T follicular helper cell (primary cell): ENCODE measurements around the gene FBXO17.
"Not testable (repeated sequence)": the region's sequence is repeated elsewhere in the genome, so short reads cannot be mapped to it uniquely, and the experiment has no call there.

ENCODE experiments used
- DNase-seq: peaks from one replicate; pipeline ENCODE4 v3.0.0-alpha.2; 2020; ENCODE audit warnings: low read depth
- total RNA-seq, 2 experiments: gene quantifications; one replicate each; lab custom pipeline; 2026; lab: John Stamatoyannopoulos, UW

Gene FBXO17
- 0 reads per million in 2 experiments for total RNA-seq

GRCh38 chr19:38975214-38975860 lies at the start of gene FBXO17:
TSS of gene FBXO17 (minus strand) at chr19:38975742. CDS start at chr19:38950319, 25,423 bp downstream.
- DNase-seq = no peak

DNA sequence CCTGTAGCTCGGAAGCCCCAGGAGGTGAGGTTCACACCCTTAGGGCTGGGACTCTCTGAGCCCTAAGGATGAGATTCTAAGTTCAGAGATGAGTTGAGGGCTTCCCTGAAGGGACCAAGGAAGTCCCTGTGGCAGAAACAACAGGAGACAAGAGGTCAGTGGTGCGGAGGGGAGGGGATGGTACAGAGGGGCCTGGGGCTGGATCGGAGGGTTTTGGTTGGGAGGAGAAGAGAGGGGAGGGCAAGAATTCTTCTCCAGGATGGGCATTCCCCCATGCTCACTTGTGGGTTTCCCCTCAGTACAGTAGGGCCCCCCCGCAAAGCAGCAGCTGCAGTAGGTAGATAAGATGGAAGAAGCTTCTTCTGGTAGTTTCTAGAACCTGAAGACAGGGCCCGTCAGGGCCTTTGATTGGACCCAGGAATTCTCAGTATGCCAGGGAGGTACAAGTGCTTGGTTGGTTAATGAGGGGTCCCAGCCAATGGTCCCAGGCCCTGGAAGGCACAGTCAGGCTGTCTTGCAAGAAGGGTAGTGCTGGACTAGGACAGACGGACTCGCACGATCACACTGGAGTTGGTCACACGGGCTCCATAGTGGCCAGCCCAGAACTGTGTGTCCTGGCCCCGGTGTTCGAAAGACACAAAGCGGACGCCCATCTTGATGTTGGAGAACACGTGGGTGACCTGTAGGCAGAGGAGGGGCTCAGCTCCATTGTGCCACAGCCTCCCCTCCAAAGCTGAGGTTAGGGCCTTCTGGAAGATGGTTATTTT lies 49.5 kb upstream of the FBXO17 start:
- DNase-seq = no peak

DNA sequence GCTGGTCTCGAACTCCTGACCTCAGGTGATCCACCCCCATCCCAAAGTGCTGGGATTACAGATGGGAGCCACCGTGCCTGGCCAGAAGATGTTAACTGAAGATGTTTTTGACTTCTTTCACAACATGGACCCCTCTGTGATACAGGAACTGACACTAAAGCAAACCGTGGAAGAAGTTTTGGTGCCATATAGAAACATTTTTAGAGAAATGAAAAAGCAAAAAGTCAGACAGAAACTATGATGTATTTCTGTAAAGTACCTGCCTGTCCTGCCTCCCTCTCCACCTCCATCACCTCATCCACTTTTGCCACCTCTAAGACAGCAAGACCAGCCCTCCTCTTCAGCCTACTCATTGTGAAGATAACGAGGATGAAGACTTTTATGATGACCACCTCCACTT lies 45.5 kb upstream of the FBXO17 start:
- DNase-seq = no peak

- DNase-seq = no peak
Measured at GRCh38 chr19:39017646-39018045, 42.1 kb upstream of the FBXO17 start.

GRCh38 chr19:39017026-39017425 lies 41.5 kb upstream of the FBXO17 start:
- DNase-seq = no peak

DNA sequence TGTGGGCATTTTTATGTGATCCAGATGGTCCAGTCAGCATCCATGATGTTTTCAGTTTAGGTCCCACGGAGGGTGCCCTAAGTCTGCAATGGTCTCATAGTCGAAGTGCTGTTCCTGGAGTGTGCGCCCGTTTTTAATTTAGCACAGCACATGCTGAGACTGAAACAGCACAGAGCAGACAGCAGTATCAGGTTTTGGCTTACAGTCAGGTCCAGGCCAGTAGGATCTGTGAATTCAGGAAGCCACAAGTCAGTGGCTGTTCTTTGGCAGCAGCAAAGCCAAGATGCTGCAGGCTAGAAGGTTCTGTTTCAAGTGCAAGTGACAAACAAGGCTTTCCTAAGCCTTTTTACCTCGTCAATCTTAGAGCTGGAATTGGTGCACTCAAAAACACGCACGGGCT lies 38.5 kb upstream of the FBXO17 start:
- no peak for DNase-seq

GRCh38 chr19:39009001-39009400 lies 33.5 kb upstream of the FBXO17 start:
- no peak for DNase-seq

GRCh38 chr19:39008137-39008536 lies 32.6 kb upstream of the FBXO17 start:
- no peak for DNase-seq

GRCh38 chr19:39007096-39007495 lies 31.6 kb upstream of the FBXO17 start:
- no peak for DNase-seq

DNA sequence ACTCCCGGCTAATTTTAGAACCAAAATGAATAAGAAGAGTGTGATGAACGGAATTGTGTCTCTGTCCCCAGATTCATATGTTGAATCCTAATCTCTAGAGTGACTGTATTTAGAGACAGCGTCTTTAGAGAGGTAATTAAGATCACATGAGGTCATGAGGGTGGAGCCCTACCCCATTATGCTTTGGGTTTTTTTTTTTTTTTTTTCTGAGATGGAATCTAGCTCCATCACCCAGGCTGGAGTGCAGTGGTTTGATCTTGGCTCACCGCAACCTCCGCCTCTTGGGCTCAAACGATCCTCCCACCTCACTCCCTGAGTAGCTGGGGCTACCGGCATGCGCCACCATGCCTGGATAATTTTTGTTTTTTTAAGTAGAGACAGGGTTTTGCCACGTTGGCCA lies 28.9 kb upstream of the FBXO17 start:
- no peak for DNase-seq

DNA sequence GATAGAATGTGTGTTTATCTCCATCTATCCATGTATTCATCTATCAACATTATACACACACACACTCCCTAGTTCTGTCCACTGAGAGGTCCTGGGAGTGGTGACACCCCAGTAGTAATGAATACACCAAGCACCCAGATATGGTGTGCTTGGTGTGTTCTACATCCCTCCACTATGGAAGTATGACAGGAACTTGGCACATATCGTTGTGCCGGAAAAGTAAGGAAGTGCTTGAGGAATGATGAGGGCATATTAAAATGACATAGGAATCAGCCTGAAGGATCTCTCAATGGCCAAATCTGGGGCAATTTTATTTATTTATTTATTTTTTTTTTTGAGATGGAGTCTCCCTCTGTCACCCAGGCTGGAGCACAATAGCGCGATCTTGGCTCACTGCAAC lies 28.3 kb upstream of the FBXO17 start:
- no peak for DNase-seq

DNA sequence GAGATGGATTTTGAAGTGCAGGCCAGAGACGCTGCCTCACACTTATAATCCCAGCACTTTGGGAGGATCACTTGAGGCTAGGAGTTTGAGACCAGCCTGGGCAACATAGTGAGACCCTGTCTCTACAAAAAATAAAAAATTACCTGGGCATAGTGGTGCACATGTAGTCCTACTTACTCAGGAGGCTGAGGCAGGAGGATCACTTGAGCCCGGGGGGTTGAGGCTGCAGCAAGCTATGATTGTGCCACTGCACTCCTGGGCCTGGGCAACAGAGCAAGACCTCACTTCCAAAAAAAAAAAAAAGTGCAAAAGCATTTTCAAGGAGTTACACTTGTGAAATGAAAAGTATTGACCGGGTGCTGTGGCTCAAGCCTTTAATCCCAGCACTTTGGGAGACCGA lies 27.6 kb upstream of the FBXO17 start:
- DNase-seq = no peak

GRCh38 chr19:39001041-39001440 lies 25.5 kb upstream of the FBXO17 start:
- DNase-seq = no peak

GRCh38 chr19:38997576-38997975 lies 22.0 kb upstream of the FBXO17 start:
- not testable (repeated sequence) for DNase-seq

DNA sequence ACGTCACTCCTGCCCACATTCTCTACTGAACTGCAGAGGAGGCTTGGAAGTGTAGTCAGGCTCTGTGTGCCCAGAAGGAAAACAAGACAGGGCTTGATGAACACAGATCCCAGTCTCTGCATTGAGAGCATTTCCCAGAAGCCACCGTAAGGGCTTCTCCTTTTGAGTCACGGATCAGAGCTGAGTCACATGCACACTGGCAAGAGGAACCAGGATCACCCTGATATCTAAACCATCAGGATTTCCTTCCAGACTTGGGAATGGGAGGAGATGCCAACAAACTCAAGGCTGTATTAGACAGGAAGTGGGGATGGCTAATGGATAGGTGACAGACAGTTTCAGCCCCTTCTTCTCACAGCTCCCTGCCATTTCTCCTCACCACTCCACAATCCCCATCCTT lies 17.7 kb upstream of the FBXO17 start:
- DNase-seq = no peak

- DNase-seq = no peak
Measured at GRCh38 chr19:38990949-38991697, 15.6 kb upstream of the FBXO17 start.

DNA sequence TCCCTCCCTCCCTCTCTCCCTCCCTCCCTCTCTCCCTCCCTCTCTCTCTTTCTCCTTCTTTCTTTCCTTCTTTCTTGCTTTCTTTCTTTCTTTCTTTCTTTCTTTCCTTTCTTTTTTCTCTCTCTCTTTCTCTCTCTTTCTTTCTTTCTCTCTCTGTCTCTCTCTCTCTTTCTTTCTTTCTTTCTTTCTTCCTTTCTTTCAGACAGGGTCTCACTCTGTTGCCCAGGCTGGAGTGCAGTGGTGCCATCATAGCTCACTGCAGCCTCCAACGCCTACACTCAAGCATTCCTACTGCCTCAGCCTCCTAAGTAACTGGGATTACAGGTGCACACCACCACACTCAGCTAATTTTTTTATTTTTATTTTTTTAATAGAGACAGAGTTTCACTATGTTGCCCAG lies 14.1 kb upstream of the FBXO17 start:
- not testable (repeated sequence) for DNase-seq

DNA sequence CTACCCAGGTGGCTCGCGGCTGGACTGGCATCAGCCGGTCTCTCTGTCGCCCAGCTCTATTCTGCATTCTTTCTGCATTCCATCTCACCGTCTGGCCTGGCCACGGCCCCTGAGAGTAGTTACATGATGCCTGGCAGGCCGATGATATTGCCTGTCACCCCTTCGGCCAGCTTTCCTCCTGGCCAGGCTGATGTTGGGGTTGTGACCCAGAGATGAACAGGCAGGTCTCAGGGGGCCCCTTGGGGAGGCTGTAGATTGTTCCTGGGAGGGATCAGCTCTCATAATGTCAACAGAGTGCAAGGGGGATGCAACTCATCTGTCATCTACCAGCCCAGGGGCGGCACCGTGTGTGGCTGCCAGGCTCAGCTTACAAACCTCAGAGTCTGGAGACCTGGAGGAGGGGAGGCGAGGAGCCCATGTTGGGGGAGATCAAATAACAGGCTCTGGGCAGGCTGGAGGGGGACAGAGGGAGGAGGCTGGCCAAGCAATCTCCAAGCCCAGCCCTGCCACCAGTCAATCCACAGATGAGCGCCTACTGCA lies 13.6 kb upstream of the FBXO17 start:
- no peak for DNase-seq

DNA sequence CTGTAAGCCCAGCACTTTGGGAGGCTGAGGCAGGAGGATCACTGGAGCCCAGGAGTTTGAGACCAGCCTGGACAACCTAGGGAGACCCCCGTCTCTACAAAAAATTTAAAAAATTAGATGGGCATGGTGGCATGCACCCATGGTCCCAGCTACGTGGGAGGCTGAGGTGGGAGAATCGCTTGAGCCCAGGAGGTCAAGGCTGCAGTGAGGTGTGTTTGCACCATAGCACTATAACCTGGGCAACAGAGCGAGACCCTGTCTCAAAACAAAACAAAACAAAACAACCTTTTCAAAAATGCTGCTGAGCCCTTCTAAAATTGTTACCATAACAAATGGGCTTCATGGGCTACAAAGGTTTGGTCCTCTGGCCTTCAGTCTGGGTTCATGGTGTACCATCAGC lies 13.1 kb upstream of the FBXO17 start:
- not testable (repeated sequence) for DNase-seq

DNA sequence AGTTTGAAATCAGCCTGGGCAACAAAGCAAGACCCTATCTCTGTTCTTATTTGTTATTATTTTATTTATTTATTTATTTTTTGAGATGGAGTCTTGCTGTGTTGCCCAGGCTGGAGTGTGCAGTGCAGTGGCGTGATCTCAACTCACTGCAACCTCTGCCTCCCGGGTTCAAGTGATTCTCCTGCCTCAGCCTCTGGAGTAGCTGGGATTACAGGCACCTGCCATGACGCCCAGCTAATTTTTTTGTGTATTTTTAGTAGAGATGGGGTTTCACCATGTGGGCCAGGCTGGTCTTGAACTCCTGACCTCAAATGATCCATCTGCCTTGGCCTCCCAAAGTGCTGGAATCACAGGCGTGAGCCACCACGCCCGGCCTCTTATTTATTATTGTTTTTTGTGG lies 12.2 kb upstream of the FBXO17 start:
- DNase-seq = not testable (repeated sequence)

DNA sequence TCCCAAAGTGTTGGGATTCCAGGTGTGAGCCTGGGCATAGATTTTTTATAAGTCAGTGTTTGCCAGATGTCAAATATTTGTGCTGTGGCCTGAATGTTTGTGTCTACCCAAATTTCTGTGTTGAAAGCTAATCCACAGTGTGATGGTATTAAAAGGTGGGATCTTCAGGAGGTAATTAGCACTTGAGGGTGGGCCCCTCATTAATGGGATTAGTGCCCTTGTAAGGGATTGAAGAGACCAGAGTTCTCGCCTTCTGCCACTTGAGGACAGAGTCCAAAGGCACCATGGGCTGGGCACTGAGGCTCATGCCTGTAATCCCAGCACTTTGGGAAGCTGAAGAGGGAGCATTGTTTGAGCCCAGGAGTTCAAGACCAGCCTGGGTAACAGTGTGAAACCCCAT lies 9.7 kb upstream of the FBXO17 start:
- DNase-seq = no peak

GRCh38 chr19:38980583-38981374 lies 5.2 kb upstream of the FBXO17 start:
- DNase-seq = no peak
